HEK293T (cell line): ENCODE results near the gene RAPGEF5.

Source experiments
- ARNT ChIP-seq: fragments of 450-650 bp; IDR thresholded peaks from 2 replicates; pipeline ENCODE4 v1.6.1; 2017; ENCODE audit warnings: mild to moderate bottlenecking
- BHLHE40 ChIP-seq: fragments of 450-650 bp; IDR thresholded peaks from 2 replicates; pipeline ENCODE4 v1.6.1; 2016; ENCODE audit warnings: mild to moderate bottlenecking, moderate library complexity, borderline replicate concordance
- ELF4 ChIP-seq: fragments of 450-650 bp; IDR thresholded peaks from 2 replicates; pipeline ENCODE4 v1.6.1; 2017; ENCODE audit warnings: antibody characterized with exemption
- FOXA1 ChIP-seq: fragments of 450-650 bp; IDR thresholded peaks from 2 replicates; pipeline ENCODE4 v1.6.1; 2016; ENCODE audit warnings: mild to moderate bottlenecking
- FOXK2 ChIP-seq: fragments of 450-650 bp; IDR thresholded peaks from 2 replicates; pipeline ENCODE4 v1.6.1; 2016; ENCODE audit warnings: mild to moderate bottlenecking
- FOXM1 ChIP-seq: fragments of 450-650 bp; IDR thresholded peaks from 2 replicates; pipeline ENCODE4 v1.6.1; 2017; ENCODE audit warnings: mild to moderate bottlenecking, borderline replicate concordance
- HDGF ChIP-seq: fragments of 450-650 bp; IDR thresholded peaks from 2 replicates; pipeline ENCODE4 v1.6.1; 2017; ENCODE audit warnings: antibody characterized with exemption, borderline replicate concordance
- LEF1 ChIP-seq: fragments of 450-650 bp; IDR thresholded peaks from 2 replicates; pipeline ENCODE4 v1.6.1; 2017; ENCODE audit warnings: mild to moderate bottlenecking, borderline replicate concordance
- NFRKB ChIP-seq: fragments of 450-650 bp; IDR thresholded peaks from 2 replicates; pipeline ENCODE4 v1.6.1; 2016; ENCODE audit warnings: mild to moderate bottlenecking, moderate library complexity
- SP1 ChIP-seq: fragments of 450-650 bp; IDR thresholded peaks from 2 replicates; pipeline ENCODE4 v1.6.1; 2017
- SUZ12 ChIP-seq: fragments of 450-650 bp; IDR thresholded peaks from 2 replicates; pipeline ENCODE4 v1.6.1; 2016; ENCODE audit warnings: mild to moderate bottlenecking
- TARDBP ChIP-seq: fragments of 450-650 bp; IDR thresholded peaks from 2 replicates; pipeline ENCODE4 v1.6.1; 2016
- ZNF384 ChIP-seq: fragments of 450-650 bp; IDR thresholded peaks from 2 replicates; pipeline ENCODE4 v1.6.1; 2016
- TF ChIP-seq, protein P1 (sequence below): fragments of 450-650 bp; IDR thresholded peaks from 2 replicates; pipeline ENCODE4 v1.6.1; 2016

DNA sequence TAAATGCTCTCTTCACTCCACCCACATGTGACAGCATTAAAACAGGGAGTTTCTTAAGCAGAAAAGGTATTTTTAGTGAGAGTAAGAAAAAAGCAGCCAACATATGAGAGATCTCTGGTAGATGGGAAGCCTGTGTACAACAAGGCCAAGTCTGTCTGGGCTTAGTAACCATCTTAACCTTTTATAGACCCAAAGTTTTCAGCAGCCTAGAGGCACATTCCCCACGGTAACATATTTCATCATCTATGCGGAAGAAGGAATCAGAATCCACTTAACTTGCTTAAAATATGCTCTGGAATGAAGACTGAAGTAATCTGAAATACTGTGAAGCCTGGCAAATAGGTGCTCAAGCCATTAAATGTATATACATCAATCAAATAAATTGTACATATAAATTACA, 127.8 kb downstream of the RAPGEF5 start:
- TF ChIP-seq ZNF384 (no peak), SP1 (no peak), ELF4 (no peak), ARNT (no peak), BHLHE40 (no peak), FOXM1 (no peak), FOXA1 (no peak), NFRKB (no peak), HDGF (no peak), SUZ12 (no peak), LEF1 (no peak), FOXK2 (no peak), TARDBP (no peak)
- TF ChIP-seq, protein P1, sequence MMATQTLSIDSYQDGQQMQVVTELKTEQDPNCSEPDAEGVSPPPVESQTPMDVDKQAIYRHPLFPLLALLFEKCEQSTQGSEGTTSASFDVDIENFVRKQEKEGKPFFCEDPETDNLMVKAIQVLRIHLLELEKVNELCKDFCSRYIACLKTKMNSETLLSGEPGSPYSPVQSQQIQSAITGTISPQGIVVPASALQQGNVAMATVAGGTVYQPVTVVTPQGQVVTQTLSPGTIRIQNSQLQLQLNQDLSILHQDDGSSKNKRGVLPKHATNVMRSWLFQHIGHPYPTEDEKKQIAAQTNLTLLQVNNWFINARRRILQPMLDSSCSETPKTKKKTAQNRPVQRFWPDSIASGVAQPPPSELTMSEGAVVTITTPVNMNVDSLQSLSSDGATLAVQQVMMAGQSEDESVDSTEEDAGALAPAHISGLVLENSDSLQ = no peak
